Measurements from ENCODE around the gene RFC2. TPM values are rescaled to one million over a fixed set of nuclear protein-coding genes. Genes with fewer than 3 reads are reported as not detected.
"Not testable (repeated sequence)": the region's sequence is repeated elsewhere in the genome, so short reads cannot be mapped to it uniquely, and the experiment has no call there.

RFC2 gene
- total RNA-seq, 1 experiment from 2014 or later: 73.6 TPM

DNA sequence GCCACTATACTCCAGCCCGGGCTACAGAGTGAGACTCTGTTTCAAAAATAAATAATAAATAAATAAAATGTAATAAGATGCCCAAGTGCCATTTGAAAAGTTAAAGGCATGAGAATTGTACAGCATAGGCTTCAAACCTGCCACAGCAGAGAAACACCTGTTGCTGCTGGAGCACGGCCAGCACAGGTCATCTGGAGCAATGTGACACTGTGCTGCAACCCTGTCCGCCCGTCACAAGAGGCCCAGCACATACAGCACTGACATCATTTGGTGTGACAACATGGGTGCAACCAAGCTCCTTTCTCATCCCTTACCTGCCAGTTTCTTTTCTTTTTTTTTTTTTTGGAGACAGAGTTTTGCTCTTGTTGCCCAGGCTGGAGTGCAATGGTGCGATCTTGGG lies 1.3 kb downstream of the RFC2 start:
- WGBS (ENCODE audit: extremely low coverage, insufficient read length, low lambda C conversion rate): no CpG with 5 or more reads among the region's 5 CpGs
- H3K36me3 Mint-ChIP-seq (ENCODE audit: insufficient read depth in 1 of 3, low read depth in 3 of 3): peaks cover 33 to 47% (median 45%) of the 10 kb centered on the region in 3 experiments; a peak in 6 of 7 replicates
- no peak overlapping the region for H4K91ac ChIP-seq (ENCODE audit: insufficient read length, low read depth, low read length)
- peaks cover 7% of the 10 kb centered on the region for H3K23me2 ChIP-seq (ENCODE audit: insufficient read length, low read depth, low read length, poor library complexity, severe bottlenecking)
- no peaks in the 10 kb centered on the region for H3K9me3 Mint-ChIP-seq
- no peak overlapping the region for H2AFZ ChIP-seq (ENCODE audit: low read length)
- peaks cover 5% of the 10 kb centered on the region; the same call in 1 of the 2 replicates for H3K79me2 ChIP-seq (ENCODE audit: insufficient read depth, low read length)
- no peak overlapping the region for H3K23ac ChIP-seq (ENCODE audit: insufficient read length, low read depth, low read length)
- H2BK15ac ChIP-seq (ENCODE audit: low read depth, low read length): no peak overlapping the region
- H3K79me1 ChIP-seq (ENCODE audit: insufficient read depth, low read depth, low read length, poor library complexity, severe bottlenecking): peaks cover 4% of the 10 kb centered on the region
- no peak overlapping the region for H2BK20ac ChIP-seq (ENCODE audit: low read depth, low read length, poor library complexity, severe bottlenecking)
- no peak overlapping the region for H3K9ac ChIP-seq (ENCODE audit: extremely low read depth, insufficient read length, low read length)
- H3K18ac ChIP-seq (ENCODE audit: insufficient read length, low read depth, low read length): no peak overlapping the region
- no peak overlapping the region for H2BK120ac ChIP-seq (ENCODE audit: low read depth, low read length, poor library complexity, severe bottlenecking)
- no peak overlapping the region for H4K8ac ChIP-seq (replicated peaks; ENCODE audit: insufficient read length, low read depth, low read length)
- no peak overlapping the region for H3K56ac ChIP-seq (ENCODE audit: insufficient read length, low read depth, low read length)
- no peak overlapping the region for H3T11ph ChIP-seq (ENCODE audit: low read length)
- H3K4me3 Mint-ChIP-seq: peak overlapping the region; percentile 95 to 99
- TF ChIP-seq, protein P1, sequence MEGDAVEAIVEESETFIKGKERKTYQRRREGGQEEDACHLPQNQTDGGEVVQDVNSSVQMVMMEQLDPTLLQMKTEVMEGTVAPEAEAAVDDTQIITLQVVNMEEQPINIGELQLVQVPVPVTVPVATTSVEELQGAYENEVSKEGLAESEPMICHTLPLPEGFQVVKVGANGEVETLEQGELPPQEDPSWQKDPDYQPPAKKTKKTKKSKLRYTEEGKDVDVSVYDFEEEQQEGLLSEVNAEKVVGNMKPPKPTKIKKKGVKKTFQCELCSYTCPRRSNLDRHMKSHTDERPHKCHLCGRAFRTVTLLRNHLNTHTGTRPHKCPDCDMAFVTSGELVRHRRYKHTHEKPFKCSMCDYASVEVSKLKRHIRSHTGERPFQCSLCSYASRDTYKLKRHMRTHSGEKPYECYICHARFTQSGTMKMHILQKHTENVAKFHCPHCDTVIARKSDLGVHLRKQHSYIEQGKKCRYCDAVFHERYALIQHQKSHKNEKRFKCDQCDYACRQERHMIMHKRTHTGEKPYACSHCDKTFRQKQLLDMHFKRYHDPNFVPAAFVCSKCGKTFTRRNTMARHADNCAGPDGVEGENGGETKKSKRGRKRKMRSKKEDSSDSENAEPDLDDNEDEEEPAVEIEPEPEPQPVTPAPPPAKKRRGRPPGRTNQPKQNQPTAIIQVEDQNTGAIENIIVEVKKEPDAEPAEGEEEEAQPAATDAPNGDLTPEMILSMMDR (conservative IDR thresholded peaks at IDR 0.05): no peak
- H3K14ac ChIP-seq (ENCODE audit: insufficient read depth, low read length): no peak overlapping the region
- no peaks in the 10 kb centered on the region for H4K20me1 ChIP-seq (ENCODE audit: control insufficient read depth, insufficient read depth, insufficient read length)
- H3K27me3 ChIP-seq (ENCODE audit: insufficient read depth, low read length): no peaks in the 10 kb centered on the region
- no peak overlapping the region for H2BK12ac ChIP-seq (ENCODE audit: insufficient read length, low read depth, low read length)
- H3K27me3 Mint-ChIP-seq (ENCODE audit: low read depth): no peaks in the 10 kb centered on the region
- no peak overlapping the region for H3K27ac ChIP-seq (ENCODE audit: insufficient read length, low read depth, low read length)
- no peak overlapping the region for H2BK5ac ChIP-seq (ENCODE audit: insufficient read length, low read length)
- H3K4me2 ChIP-seq (ENCODE audit: insufficient read depth, insufficient read length, low read length): peak overlapping the region; percentile 49
- no peaks in the 10 kb centered on the region; the same call in 1 of the 2 replicates for H3K4me1 ChIP-seq (ENCODE audit: insufficient read depth, low read length)
- DNase-seq: no peak
- peaks cover 0 to 12% of the 10 kb centered on the region in 2 experiments; a peak in 2 of 4 replicates for H3K4me1 Mint-ChIP-seq
- no peak overlapping the region for H3K4ac ChIP-seq (ENCODE audit: low read depth, low read length)
- no peaks in the 10 kb centered on the region for H3K9me3 ChIP-seq (ENCODE audit: control insufficient read depth, low read depth, low read length)
- no peak overlapping the region for H4K5ac ChIP-seq (ENCODE audit: insufficient read length, low read depth, low read length)
- H3K27ac Mint-ChIP-seq: no peak overlapping the region
- H2AK5ac ChIP-seq (ENCODE audit: insufficient read length, low read length): no peak overlapping the region

DNA sequence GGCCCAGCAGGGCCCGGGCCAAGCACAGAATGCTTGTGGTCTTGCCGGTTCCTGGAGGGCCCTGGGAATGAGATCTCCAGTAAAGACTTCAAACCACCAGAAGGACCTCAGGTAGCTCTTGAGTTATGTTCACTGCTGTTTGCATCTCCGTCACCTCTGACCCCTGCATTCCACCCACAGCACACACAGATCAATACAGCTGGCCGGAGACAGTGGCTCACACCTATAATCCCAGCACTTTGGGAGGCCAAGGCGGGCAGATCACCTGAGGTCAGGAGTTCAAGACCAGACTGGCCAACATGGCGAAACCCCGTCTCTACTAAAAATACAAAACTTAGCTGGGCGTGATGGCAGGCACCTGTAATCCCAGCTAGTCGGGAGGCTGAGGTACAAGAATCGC lies 5.1 kb downstream of the RFC2 start:
- H3K14ac ChIP-seq (ENCODE audit: insufficient read depth, low read length); H3K27me3 ChIP-seq (ENCODE audit: insufficient read depth, low read length); H3K4me1 Mint-ChIP-seq; H3K79me2 ChIP-seq (ENCODE audit: insufficient read depth, low read length); H2AFZ ChIP-seq (ENCODE audit: low read length); H3K4me2 ChIP-seq (ENCODE audit: insufficient read depth, insufficient read length, low read length); H4K5ac ChIP-seq (ENCODE audit: insufficient read length, low read depth, low read length); H4K20me1 ChIP-seq (ENCODE audit: control insufficient read depth, insufficient read depth, insufficient read length); H3K27ac ChIP-seq (ENCODE audit: insufficient read length, low read depth, low read length); DNase-seq; H4K91ac ChIP-seq (ENCODE audit: insufficient read length, low read depth, low read length); H3K23me2 ChIP-seq (ENCODE audit: insufficient read length, low read depth, low read length, poor library complexity, severe bottlenecking); H4K8ac ChIP-seq (replicated peaks; ENCODE audit: insufficient read length, low read depth, low read length); H3K4me1 ChIP-seq (ENCODE audit: insufficient read depth, low read length); H3K27ac Mint-ChIP-seq; H3K4ac ChIP-seq (ENCODE audit: low read depth, low read length); H2BK12ac ChIP-seq (ENCODE audit: insufficient read length, low read depth, low read length); H3K9me3 ChIP-seq (ENCODE audit: control insufficient read depth, low read depth, low read length); H3K9ac ChIP-seq (ENCODE audit: extremely low read depth, insufficient read length, low read length); H3K79me1 ChIP-seq (ENCODE audit: insufficient read depth, low read depth, low read length, poor library complexity, severe bottlenecking); H3K56ac ChIP-seq (ENCODE audit: insufficient read length, low read depth, low read length); H3K9me3 Mint-ChIP-seq; H2AK5ac ChIP-seq (ENCODE audit: insufficient read length, low read length); H2BK120ac ChIP-seq (ENCODE audit: low read depth, low read length, poor library complexity, severe bottlenecking); H2BK15ac ChIP-seq (ENCODE audit: low read depth, low read length); H3K23ac ChIP-seq (ENCODE audit: insufficient read length, low read depth, low read length); H3K18ac ChIP-seq (ENCODE audit: insufficient read length, low read depth, low read length); H3T11ph ChIP-seq (ENCODE audit: low read length); H3K4me3 Mint-ChIP-seq; H2BK5ac ChIP-seq (ENCODE audit: insufficient read length, low read length); H3K27me3 Mint-ChIP-seq (ENCODE audit: low read depth); H2BK20ac ChIP-seq (ENCODE audit: low read depth, low read length, poor library complexity, severe bottlenecking): not testable (repeated sequence)
- H3K36me3 Mint-ChIP-seq (ENCODE audit: insufficient read depth in 1 of 3, low read depth in 3 of 3): peaks cover 49 to 74% (median 71%) of the 10 kb centered on the region in 3 experiments; a peak in 6 of 7 replicates
- no CpG with 5 or more reads among the region's 10 CpGs for WGBS (ENCODE audit: extremely low coverage, insufficient read length, low lambda C conversion rate)

Data from H9 (cell line).